ENCODE results near the gene NLRP5. TPM values are rescaled to one million over a fixed set of nuclear protein-coding genes. Genes with fewer than 3 reads are reported as not detected.

The NLRP5 gene
- total and polyA plus RNA-seq, 2 of the 4 experiments (the other 2 are of a cell fraction), result not detected

- no peak overlapping the region for H4K5ac ChIP-seq (ENCODE audit: low read depth, low read length)
- no peak overlapping the region for H2AFZ ChIP-seq (replicated peaks; ENCODE audit: low read length, poor library complexity)
- peaks cover 3% of the 10 kb centered on the region; the same call in 1 of the 2 replicates for H3K4me1 ChIP-seq (ENCODE audit: control insufficient read depth, insufficient read depth, low read length)
- no peak overlapping the region for H2BK5ac ChIP-seq (ENCODE audit: low read depth, low read length, poor library complexity, severe bottlenecking)
- dilution Hi-C loops (cut with HindIII; ENCODE audit: low sequenced_read_pairs, unreplicated experiment) (no loop called here), in situ Hi-C loops (cut with MboI; ENCODE audit: low sequenced_read_pairs) (no loop called here), intact Hi-C loops (cut with micrococcal nuclease) (no loop called here)
- no peaks in the 10 kb centered on the region for H3K27me3 ChIP-seq (ENCODE audit: control insufficient read depth, insufficient read depth, low read length)
- no peak overlapping the region for H3K4ac ChIP-seq (ENCODE audit: low read depth, low read length)
- H3K4me2 ChIP-seq (ENCODE audit: low read depth, low read length), result no peak overlapping the region
- no peak overlapping the region for H2BK15ac ChIP-seq (ENCODE audit: low read depth, low read length)
- no peak overlapping the region for H2BK20ac ChIP-seq (ENCODE audit: low read depth, low read length)
- ATAC-seq (ENCODE audit: low read depth) (no peak), DNase-seq (no peak)
- no peak overlapping the region for H3K27ac ChIP-seq (ENCODE audit: insufficient read depth, low read length)
- POLR2A ChIA-PET (ENCODE audit: unreplicated experiment), result no interaction called here
- no peak overlapping the region for H3K9ac ChIP-seq (ENCODE audit: low read depth, low read length)
- no peak overlapping the region for H4K8ac ChIP-seq (ENCODE audit: low read depth in 2 of 2, low read length in 2 of 2)
- BruUV-seq (replicated peaks), result no TSS peak
- H2BK120ac ChIP-seq (ENCODE audit: low read depth, low read length), result no peak overlapping the region
- H3K9me1 ChIP-seq (ENCODE audit: insufficient read depth, low read length), result 0 out of 2 replicates have a peak, but pooled peaks cover 5% of the 10 kb centered on the region
- peaks cover 18% of the 10 kb centered on the region for H3K36me3 ChIP-seq (ENCODE audit: control insufficient read depth, insufficient read depth, low read length)
- H3K4me3 ChIP-seq (ENCODE audit: insufficient read depth, low read depth, low read length), result no peak overlapping the region
- no peak overlapping the region for H4K91ac ChIP-seq (ENCODE audit: insufficient read depth, low read depth, low read length)
- 88% methylated on average over 36 of the region's 104 CpGs; no CpG with 5 or more reads in 1 of the 2 experiments for WGBS, 2 experiments (ENCODE audit: extremely low coverage in 2 of 2, insufficient read length in 1 of 2)
- peaks cover 14 to 44% of the 10 kb centered on the region in 2 experiments for H3K79me1 ChIP-seq (ENCODE audit: low read depth in 1 of 2, low read length in 2 of 2)
- H3K14ac ChIP-seq (replicated peaks; ENCODE audit: low read depth, low read length), result no peak overlapping the region
- no peak overlapping the region for H3K18ac ChIP-seq (ENCODE audit: low read depth, low read length)
- H3K23ac ChIP-seq (ENCODE audit: low read depth, low read length), result no peak overlapping the region
- H4K20me1 ChIP-seq (ENCODE audit: insufficient read depth, low read length), result peaks cover 50% of the 10 kb centered on the region
- CTCF ChIA-PET, result no interaction called here
- H2AK9ac ChIP-seq (replicated peaks; ENCODE audit: low read depth, low read length, poor library complexity), result no peak overlapping the region
- H2AK5ac ChIP-seq (ENCODE audit: low read depth, low read length), result no peak overlapping the region
- H3K56ac ChIP-seq (ENCODE audit: extremely low read depth, insufficient read depth, low read length), result no peak overlapping the region
- peaks cover 4% of the 10 kb centered on the region for H3K9me3 ChIP-seq (ENCODE audit: control insufficient read depth, insufficient read depth, low read length)
- TF ChIP-seq MAZ (IDR thresholded peaks at IDR 0.05; ENCODE audit: borderline replicate concordance, low read depth, low read length) (no peak), ELK1 (IDR thresholded peaks at IDR 0.05; ENCODE audit: borderline replicate concordance, low read depth, low read length) (no peak), NFE2L2 (IDR thresholded peaks at IDR 0.05; ENCODE audit: low read depth, low read length) (no peak), USF2 (IDR thresholded peaks at IDR 0.05; ENCODE audit: low read depth, low read length) (no peak), RCOR1 (IDR thresholded peaks at IDR 0.05; ENCODE audit: insufficient replicate concordance, low read length) (no peak), RAD21 (IDR thresholded peaks at IDR 0.05; ENCODE audit: low read length) (no peak), POLR2A (IDR thresholded peaks at IDR 0.05; ENCODE audit: low read depth, low read length) (no peak), CHD1 (IDR thresholded peaks at IDR 0.05; ENCODE audit: low read depth, low read length) (no peak), FOS (IDR thresholded peaks at IDR 0.05; ENCODE audit: low read depth, low read length) (no peak), SMC3 (IDR thresholded peaks at IDR 0.05; ENCODE audit: low read depth, low read length) (no peak), BHLHE40 (IDR thresholded peaks at IDR 0.05; ENCODE audit: low read depth, low read length) (no peak), MXI1 (IDR thresholded peaks at IDR 0.05; ENCODE audit: borderline replicate concordance, low read depth, low read length) (no peak), RFX5 (IDR thresholded peaks at IDR 0.05; ENCODE audit: low read depth, low read length) (no peak), CEBPB (IDR thresholded peaks at IDR 0.05; ENCODE audit: low read depth, low read length) (no peak)
- TF ChIP-seq, protein P1, sequence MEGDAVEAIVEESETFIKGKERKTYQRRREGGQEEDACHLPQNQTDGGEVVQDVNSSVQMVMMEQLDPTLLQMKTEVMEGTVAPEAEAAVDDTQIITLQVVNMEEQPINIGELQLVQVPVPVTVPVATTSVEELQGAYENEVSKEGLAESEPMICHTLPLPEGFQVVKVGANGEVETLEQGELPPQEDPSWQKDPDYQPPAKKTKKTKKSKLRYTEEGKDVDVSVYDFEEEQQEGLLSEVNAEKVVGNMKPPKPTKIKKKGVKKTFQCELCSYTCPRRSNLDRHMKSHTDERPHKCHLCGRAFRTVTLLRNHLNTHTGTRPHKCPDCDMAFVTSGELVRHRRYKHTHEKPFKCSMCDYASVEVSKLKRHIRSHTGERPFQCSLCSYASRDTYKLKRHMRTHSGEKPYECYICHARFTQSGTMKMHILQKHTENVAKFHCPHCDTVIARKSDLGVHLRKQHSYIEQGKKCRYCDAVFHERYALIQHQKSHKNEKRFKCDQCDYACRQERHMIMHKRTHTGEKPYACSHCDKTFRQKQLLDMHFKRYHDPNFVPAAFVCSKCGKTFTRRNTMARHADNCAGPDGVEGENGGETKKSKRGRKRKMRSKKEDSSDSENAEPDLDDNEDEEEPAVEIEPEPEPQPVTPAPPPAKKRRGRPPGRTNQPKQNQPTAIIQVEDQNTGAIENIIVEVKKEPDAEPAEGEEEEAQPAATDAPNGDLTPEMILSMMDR (conservative IDR thresholded peaks at IDR 0.05; ENCODE audit: low read depth, low read length), result no peak
These were observed 101.3 kb downstream of the NLRP5 start for GRCh38 chr19:56087647-56088496.
